ENCODE measurements around the gene TSPAN14. TPM values are rescaled to one million over a fixed set of nuclear protein-coding genes. Genes with fewer than 3 reads are reported as not detected.

Gene TSPAN14
- total and polyA plus RNA-seq, 2 experiments from 2014 or later, result 17.9 to 40.7 TPM

Other genes starting within 250 kb of the TSPAN14 start
- gene ANXA11, start 248.8 kb upstream of the TSPAN14 start, total RNA-seq (2014; rRNA removed; shearing (Covaris generic)), result 38.9 and 42.3 TPM in 2 replicates
- 70.0 and 73.7 TPM in 2 replicates for gene ANXA11, start 248.8 kb upstream of the TSPAN14 start, polyA plus RNA-seq (2016; fragmentation: Nextera tagmentation; extraction: Ambion mirVana)
- 6.5 and 8.0 TPM in 2 replicates for gene MAT1A, start 164.7 kb upstream of the TSPAN14 start, total RNA-seq (2014; rRNA removed; shearing (Covaris generic))
- gene MAT1A, start 164.7 kb upstream of the TSPAN14 start, polyA plus RNA-seq (2016; fragmentation: Nextera tagmentation; extraction: Ambion mirVana), result 0.97 and 1.3 TPM in 2 replicates
- 2.1 TPM in 1 of 2 replicates, not detected in the other for gene DYDC1, start 97.6 kb upstream of the TSPAN14 start, total RNA-seq (2014; rRNA removed; shearing (Covaris generic))
- gene DYDC1, start 97.6 kb upstream of the TSPAN14 start, polyA plus RNA-seq (2016; fragmentation: Nextera tagmentation; extraction: Ambion mirVana), result 1.7 TPM in 1 of 2 replicates, not detected in the other
- 1.7 and 8.1 TPM in 2 replicates for gene DYDC2, start 97.5 kb upstream of the TSPAN14 start, total RNA-seq (2014; rRNA removed; shearing (Covaris generic))
- gene DYDC2, start 97.5 kb upstream of the TSPAN14 start, polyA plus RNA-seq (2016; fragmentation: Nextera tagmentation; extraction: Ambion mirVana), result 9.0 and 10.3 TPM in 2 replicates
- 31.8 and 40.1 TPM in 2 replicates for gene PRXL2A, start 45.8 kb upstream of the TSPAN14 start, total RNA-seq (2014; rRNA removed; shearing (Covaris generic))
- gene PRXL2A, start 45.8 kb upstream of the TSPAN14 start, polyA plus RNA-seq (2016; fragmentation: Nextera tagmentation; extraction: Ambion mirVana), result 46.8 and 51.7 TPM in 2 replicates
- gene SH2D4B, start 83.6 kb downstream of the TSPAN14 start, total RNA-seq (2014; rRNA removed; shearing (Covaris generic)), result not detected in 2 replicates
- 0.08 TPM in 1 of 2 replicates, not detected in the other for gene SH2D4B, start 83.6 kb downstream of the TSPAN14 start, polyA plus RNA-seq (2016; fragmentation: Nextera tagmentation; extraction: Ambion mirVana)

All from GM23338 (cell line).